Muscle layer of colon (tissue), 2 donors: ENCODE results near the gene ITFG1.
"Not testable (repeated sequence)": the region's sequence is repeated elsewhere in the genome, so short reads cannot be mapped to it uniquely, and the experiment has no call there.

ENCODE experiments used
- H3K27ac ChIP-seq: one replicate; pipeline ENCODE4 v1.7.0; 2013; ENCODE audit warnings: low read depth, mild to moderate bottlenecking, low read length, moderate library complexity
- H3K27me3 ChIP-seq, 2 donors: one replicate each; pipeline ENCODE4 v1.7.0; 2013; ENCODE audit warnings: low read length in 2 of 2, mild to moderate bottlenecking in 2 of 2; ENCODE audit not compliant: insufficient read depth in 2 of 2, control insufficient read depth in 1 of 2
- H3K36me3 ChIP-seq: one replicate; pipeline ENCODE4 v1.7.0; 2013; ENCODE audit warnings: mild to moderate bottlenecking, low read length; ENCODE audit not compliant: insufficient read depth
- H3K4me1 ChIP-seq: one replicate; pipeline ENCODE4 v1.7.0; 2013; ENCODE audit warnings: mild to moderate bottlenecking, low read length; ENCODE audit not compliant: insufficient read depth
- H3K4me3 ChIP-seq, 2 donors: one replicate each; pipeline ENCODE4 v1.7.0; 2013; ENCODE audit warnings: low read length in 2 of 2, low read depth in 1 of 2, mild to moderate bottlenecking in 1 of 2, moderate library complexity in 1 of 2
- H3K9ac ChIP-seq: one replicate; pipeline ENCODE4 v1.7.0; 2013; ENCODE audit warnings: low read length
- H3K9me3 ChIP-seq: one replicate; pipeline ENCODE4 v1.7.0; 2013; ENCODE audit warnings: mild to moderate bottlenecking, low read length
- donor health status: abdominal sarcoma.
- donor health status: Adenocarcinoma of cecum.

The ITFG1 gene

DNA sequence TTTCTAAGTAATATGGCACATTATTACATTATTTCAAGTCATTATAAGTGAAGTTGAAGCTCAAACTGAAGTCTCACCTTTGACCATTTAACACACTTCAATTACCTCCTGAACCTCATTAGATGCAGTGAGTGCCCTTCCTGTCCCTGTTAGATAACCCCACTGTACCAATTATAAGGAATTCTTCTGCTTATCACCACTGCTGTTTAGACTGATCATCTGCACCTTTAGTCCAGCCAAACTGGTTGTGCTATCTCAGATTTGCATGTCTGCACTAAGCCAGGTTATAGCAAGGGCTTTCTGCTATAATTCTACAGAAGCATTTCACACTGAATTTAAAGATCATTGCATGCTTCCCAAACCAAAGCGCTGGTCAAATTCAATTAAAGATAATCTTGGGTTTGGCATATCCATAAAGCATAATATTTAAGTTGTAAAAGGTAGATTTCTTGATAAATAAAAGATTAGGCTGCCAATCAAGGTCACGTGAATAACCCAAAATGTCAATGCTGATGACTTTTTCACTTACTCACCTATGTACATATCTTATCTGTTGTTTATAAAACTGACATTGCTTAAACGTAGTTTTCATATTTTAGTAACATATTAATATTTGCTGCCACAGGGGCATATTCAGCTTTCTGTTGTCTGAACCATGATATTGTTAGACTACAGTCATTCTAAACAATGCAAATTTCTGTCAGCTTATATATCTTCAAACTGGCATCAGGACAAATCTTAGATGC, 11.9 kb downstream of the ITFG1 start:
- H3K4me1 ChIP-seq = no peaks in the 10 kb centered on the region
- H3K27ac ChIP-seq = no peak overlapping the region
- no peaks in the 10 kb centered on the region for H3K9me3 ChIP-seq
- H3K27me3 ChIP-seq = no peaks in the 10 kb centered on the region
- no peak overlapping the region for H3K4me3 ChIP-seq
- peaks cover 32% of the 10 kb centered on the region for H3K36me3 ChIP-seq
- no peak overlapping the region for H3K9ac ChIP-seq

DNA sequence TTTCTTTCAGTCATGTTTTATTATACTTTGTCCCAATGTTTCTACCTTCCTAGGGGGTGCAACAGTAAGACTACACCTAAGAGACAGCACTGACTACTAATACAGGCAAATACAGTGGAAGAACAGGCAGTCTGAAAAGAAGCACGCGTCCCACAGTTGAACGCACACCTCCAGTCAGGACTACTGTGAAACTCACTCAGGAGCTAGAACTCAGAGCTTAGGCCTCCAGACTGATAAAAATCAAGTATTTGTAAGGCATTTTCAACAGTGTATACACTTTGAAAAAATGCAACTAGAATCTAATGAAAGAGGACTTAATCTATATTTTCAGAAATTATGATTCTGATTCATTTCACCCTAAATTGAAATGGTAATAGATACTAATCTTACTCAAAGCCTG, 14.4 kb downstream of the ITFG1 start:
- H3K9me3 ChIP-seq = no peaks in the 10 kb centered on the region
- no peak overlapping the region for H3K9ac ChIP-seq
- H3K27me3 ChIP-seq = no peaks in the 10 kb centered on the region
- no peak overlapping the region for H3K27ac ChIP-seq
- H3K4me1 ChIP-seq = no peaks in the 10 kb centered on the region
- H3K4me3 ChIP-seq = no peak overlapping the region
- peaks cover 17% of the 10 kb centered on the region for H3K36me3 ChIP-seq

DNA sequence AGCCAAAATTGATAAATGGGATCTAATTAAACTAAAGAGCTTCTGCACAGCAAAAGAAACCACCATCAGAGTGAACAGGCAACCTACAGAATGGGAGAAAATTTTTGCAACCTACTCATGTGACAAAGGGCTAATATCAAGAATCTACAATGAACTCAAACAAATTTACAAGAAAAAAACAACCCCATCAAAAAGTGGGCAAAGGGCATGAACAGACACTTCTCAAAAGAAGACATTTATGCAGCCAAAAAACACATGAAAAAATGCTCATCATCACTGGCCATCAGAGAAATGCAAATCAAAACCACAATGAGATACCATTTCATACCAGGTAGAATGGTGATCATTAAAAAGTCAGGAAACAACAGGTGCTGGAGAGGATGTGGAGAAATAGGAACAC, 18.0 kb downstream of the ITFG1 start:
- H3K4me3 ChIP-seq, H3K4me1 ChIP-seq, H3K27ac ChIP-seq, H3K27me3 ChIP-seq, H3K9ac ChIP-seq, H3K9me3 ChIP-seq, H3K36me3 ChIP-seq: not testable (repeated sequence)

DNA sequence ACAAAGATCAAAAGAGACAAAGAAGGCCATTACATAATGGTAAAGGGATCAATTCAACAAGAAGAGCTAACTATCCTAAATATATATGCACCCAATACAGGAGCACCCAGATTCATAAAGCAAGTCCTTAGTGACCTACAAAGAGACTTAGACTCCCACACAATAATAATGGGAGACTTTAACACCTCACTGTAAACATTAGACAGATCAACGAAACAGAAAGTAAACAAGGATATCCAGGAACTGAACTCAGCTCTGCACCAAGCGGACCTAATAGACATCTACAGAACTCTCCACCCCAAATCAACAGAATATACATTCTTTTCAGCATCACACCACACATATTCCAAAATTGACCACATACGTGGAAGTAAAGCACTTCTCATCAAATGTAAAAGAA, 20.8 kb downstream of the ITFG1 start:
- H3K9ac ChIP-seq, H3K9me3 ChIP-seq: not testable (repeated sequence)

DNA sequence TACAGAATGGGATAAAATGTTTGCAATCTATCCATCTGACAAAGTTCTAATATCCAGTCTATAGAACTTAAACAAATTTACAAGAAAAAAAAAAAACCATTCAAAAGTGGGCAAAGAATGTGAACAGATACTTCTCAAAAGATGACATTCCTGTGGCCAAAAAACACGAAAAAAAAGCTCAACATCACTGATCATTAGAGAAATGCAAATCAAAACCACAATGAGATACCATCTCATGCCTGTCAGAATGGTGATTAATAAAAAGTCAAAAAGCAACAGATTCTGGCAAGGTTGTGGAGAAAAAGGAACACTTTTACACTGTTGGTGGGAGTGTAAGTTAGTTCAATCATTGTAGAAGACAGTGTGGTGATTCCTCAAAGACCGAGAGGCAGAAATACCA, 26.6 kb downstream of the ITFG1 start:
- H3K27ac ChIP-seq, H3K4me1 ChIP-seq, H3K27me3 ChIP-seq, H3K9me3 ChIP-seq, H3K36me3 ChIP-seq, H3K9ac ChIP-seq, H3K4me3 ChIP-seq: not testable (repeated sequence)

More for the DNA sequence above, 20.8 kb downstream of the ITFG1 start:
- H3K4me3 ChIP-seq, H3K27ac ChIP-seq, H3K4me1 ChIP-seq, H3K27me3 ChIP-seq, H3K36me3 ChIP-seq: not testable (repeated sequence)

DNA sequence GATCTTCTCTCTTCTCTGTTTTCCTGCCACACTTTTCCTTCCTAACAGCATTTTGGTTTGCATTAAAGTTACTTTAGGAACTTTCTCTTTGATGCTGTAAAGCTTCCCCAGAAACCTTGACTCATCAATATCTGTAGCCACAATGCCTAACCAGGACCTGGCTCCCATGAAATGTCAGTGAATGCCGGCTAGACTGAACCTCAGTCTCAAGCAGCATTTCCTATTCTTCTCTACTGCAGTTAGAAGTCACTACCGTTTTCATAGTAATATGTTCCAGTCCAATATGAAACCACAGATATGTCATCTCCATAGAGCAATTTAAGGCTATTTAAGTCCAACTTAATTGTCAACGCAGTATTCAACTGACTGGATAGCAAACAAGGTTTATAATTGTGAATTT, 28.9 kb downstream of the ITFG1 start:
- Histone ChIP-seq H3K4me1 (no peaks in the 10 kb centered on the region), H3K36me3 (peaks cover 7% of the 10 kb centered on the region), H3K9me3 (no peaks in the 10 kb centered on the region), H3K9ac (no peak overlapping the region), H3K27ac (no peak overlapping the region), H3K4me3 (no peak overlapping the region), H3K27me3 (no peaks in the 10 kb centered on the region)

DNA sequence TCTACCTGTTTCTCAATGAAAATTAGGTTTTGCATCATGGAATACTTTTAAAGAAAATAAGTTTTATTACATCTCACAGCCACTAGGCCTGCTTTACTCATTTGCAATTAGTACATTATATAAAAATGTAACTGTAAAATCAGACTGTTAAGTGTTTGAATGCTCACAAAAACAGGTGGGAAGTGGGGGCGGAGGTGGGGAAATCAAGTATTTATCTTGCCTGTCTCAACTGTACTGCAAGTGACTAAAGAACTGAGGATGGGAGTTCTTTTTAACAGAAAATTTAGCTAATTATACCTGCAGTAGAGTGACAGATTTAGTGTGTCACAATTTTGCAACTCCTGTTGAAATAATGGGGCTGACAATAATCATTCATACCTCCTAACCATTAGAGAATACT, 34.1 kb downstream of the ITFG1 start:
- Histone ChIP-seq H3K9ac (no peak overlapping the region), H3K27me3 (no peaks in the 10 kb centered on the region), H3K9me3 (no peaks in the 10 kb centered on the region), H3K4me1 (no peaks in the 10 kb centered on the region), H3K27ac (no peak overlapping the region), H3K36me3 (peaks cover 22% of the 10 kb centered on the region), H3K4me3 (no peak overlapping the region)

DNA sequence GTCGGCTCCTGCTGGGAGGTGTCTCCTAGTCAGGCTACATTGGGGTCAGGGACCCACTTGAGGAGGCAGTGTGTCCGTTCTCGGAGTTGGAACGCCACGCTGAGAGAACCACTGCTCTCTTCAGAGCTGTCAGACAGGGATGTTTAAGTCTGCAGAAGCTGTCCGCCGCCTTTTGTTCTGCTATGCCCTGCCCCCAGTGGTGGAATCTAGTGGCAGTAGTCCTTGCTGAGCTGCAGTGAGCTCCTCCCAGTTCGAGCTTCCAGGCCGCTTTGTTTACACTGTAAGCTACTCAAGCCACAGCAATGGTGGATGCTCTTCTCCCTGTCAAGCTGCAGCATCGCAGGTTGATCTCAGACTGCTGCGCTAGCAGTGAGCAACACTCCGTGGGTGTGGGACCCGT, 36.0 kb downstream of the ITFG1 start:
- no peak overlapping the region for H3K9ac ChIP-seq
- H3K27ac ChIP-seq = no peak overlapping the region
- H3K9me3 ChIP-seq = no peaks in the 10 kb centered on the region
- no peak overlapping the region for H3K4me3 ChIP-seq
- H3K4me1 ChIP-seq = no peaks in the 10 kb centered on the region
- no peaks in the 10 kb centered on the region for H3K27me3 ChIP-seq
- peaks cover 22% of the 10 kb centered on the region for H3K36me3 ChIP-seq

DNA sequence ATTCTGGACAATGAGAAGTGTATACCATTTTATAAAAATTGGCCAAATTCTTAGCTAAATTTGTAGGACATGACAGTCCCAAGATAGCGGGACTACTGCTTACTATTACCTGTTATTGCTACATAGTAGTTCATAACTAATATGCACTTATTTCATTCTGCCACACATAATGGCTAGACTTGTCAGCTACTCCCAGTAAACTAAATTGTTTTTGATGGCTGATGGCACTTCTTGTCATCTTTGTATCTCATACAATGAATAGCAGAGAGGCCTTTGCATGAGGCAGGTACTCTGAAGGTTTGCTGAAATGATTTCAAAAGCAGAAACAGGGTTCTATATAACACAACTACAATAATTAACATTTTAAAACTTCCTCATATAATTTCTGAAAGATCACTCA, 44.0 kb downstream of the ITFG1 start:
- no peak overlapping the region for H3K9ac ChIP-seq
- no peaks in the 10 kb centered on the region for H3K4me1 ChIP-seq
- no peak overlapping the region for H3K27ac ChIP-seq
- H3K27me3 ChIP-seq = no peaks in the 10 kb centered on the region
- no peak overlapping the region for H3K4me3 ChIP-seq
- H3K36me3 ChIP-seq = no peaks in the 10 kb centered on the region
- no peaks in the 10 kb centered on the region for H3K9me3 ChIP-seq

DNA sequence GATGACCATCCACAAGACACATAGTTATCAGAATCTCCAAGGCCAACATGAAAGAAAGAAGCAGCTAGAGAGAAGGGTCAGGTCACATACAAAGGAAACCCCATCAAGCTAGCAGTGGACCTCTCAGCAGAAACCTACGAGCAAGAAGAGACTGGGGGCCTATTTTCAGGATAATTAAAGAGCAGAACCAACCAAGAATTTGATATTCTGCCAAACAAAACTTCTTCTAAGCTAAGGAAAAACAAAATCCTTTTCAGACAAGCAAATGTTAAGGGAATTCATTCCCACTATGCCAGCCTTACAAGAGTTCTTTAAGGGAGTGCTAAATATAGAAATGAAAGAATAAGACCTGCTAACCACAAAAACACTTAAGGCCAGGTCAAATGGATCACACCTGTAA, 47.8 kb downstream of the ITFG1 start:
- no peaks in the 10 kb centered on the region for H3K27me3 ChIP-seq
- no peak overlapping the region for H3K27ac ChIP-seq
- no peak overlapping the region for H3K4me3 ChIP-seq
- no peaks in the 10 kb centered on the region for H3K9me3 ChIP-seq
- H3K36me3 ChIP-seq = no peaks in the 10 kb centered on the region
- H3K4me1 ChIP-seq = no peaks in the 10 kb centered on the region
- no peak overlapping the region for H3K9ac ChIP-seq

DNA sequence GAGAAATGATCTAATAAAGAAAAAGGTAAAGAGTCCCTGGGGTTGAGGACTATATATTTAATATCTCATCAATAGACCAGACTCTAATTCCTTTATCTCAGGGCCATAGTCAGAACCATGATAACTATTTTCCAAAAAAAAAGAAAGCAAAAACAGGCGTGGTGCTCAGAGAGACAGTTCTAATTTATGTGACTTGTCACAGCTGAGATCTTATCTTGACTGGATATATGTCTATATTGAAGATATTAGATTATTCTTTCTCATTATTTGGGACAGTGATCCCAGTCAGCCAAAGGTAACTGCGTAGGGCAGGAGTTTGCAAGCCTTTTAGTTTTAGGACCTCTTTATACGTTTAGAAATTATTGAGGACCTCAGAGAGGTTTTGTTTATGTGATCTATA, 52.4 kb downstream of the ITFG1 start:
- no peaks in the 10 kb centered on the region for H3K9me3 ChIP-seq
- H3K9ac ChIP-seq = no peak overlapping the region
- H3K4me3 ChIP-seq = no peak overlapping the region
- no peaks in the 10 kb centered on the region for H3K27me3 ChIP-seq
- H3K4me1 ChIP-seq = no peaks in the 10 kb centered on the region
- no peak overlapping the region for H3K27ac ChIP-seq
- H3K36me3 ChIP-seq = no peaks in the 10 kb centered on the region

DNA sequence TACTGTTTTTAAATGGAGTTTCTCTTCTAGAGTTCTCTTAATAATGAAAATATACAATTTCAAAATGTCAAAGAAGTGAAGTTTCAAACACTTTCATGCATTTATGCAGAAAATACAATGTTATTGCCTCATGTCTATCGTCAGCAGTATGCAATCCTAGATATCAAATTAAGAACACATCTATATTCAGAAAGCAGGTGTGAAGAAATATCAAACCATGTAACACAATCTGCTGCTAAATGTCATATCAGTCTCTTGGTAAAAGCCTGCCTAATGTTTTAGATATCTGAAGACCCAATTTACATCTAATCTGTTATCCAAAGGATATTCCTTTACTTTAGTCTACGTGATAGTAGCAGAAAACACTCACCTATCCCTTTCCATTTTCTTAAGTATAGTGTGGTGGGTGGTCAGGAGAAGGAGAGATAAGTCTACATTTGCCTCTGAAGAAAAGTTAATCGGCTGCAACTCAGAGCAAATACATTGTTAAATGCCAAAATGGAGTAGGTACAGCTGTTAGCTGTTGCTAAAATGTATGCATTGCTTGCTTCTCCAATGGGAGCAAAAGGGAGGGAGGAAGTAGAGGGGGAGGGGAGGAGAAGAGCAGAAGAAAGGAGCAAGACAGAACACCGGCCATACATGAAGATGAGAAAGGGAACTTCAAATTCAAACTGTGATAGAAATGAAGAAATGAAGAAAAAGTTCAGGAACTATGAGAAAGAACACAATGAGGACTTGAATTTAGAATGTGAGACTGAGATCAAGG, 64.9 kb downstream of the ITFG1 start:
- Histone ChIP-seq H3K27me3 (no peaks in the 10 kb centered on the region), H3K36me3 (peaks cover 11% of the 10 kb centered on the region), H3K4me1 (no peaks in the 10 kb centered on the region), H3K9ac (no peak overlapping the region), H3K27ac (no peak overlapping the region), H3K9me3 (no peaks in the 10 kb centered on the region), H3K4me3 (no peak overlapping the region)
